Upper lobe of left lung (tissue), 4 donors: ENCODE data around the gene BRAT1.

ENCODE experiments used
- CTCF ChIP-seq, 6 experiments: fragments of 450-650 bp in 4 of 6; fragments of 200-600 bp in 2 of 6; sonication (generic) in 2 of 6; IDR thresholded peaks; one replicate each; pipeline ENCODE4 v1.5.1; 2016 to 2019; ENCODE audit warnings: antibody characterized with exemption in 6 of 6
- POLR2A ChIP-seq, 4 donors: fragments of 450-650 bp; IDR thresholded peaks; one replicate each; pipeline ENCODE4 v1.5.1; 2016 to 2017; ENCODE audit warnings: antibody characterized with exemption in 4 of 4, mild to moderate bottlenecking in 2 of 4
- POLR2AphosphoS5 ChIP-seq, 2 donors: sonication (generic); formaldehyde crosslinking; IDR thresholded peaks; one replicate each; pipeline ENCODE4 v1.5.1; 2017; ENCODE audit warnings: antibody characterized with exemption in 2 of 2

GRCh38 chr7:2501947-2502646, 53.2 kb downstream of the BRAT1 start:
- TF ChIP-seq POLR2A (IDR thresholded peaks at IDR 0.05): no peak
- TF ChIP-seq CTCF (IDR thresholded peaks at IDR 0.05): no peak
- no peak for TF ChIP-seq POLR2AphosphoS5 (IDR thresholded peaks at IDR 0.05)
